WI38 (cell line): ENCODE data around the gene FNDC5.

Source experiments
- H3K4me3 ChIP-seq: 2 replicates; pipeline ENCODE4 v1.5.1; 2011; ENCODE audit warnings: low read depth, mild to moderate bottlenecking, control low read depth, low read length
- CTCF ChIP-seq: IDR thresholded peaks from 2 replicates; pipeline ENCODE4 v1.5.1; 2012; ENCODE audit warnings: low read depth, mild to moderate bottlenecking, control low read depth, low read length

Gene FNDC5

GRCh38 chr1:32891630-32892029 is 20.9 kb upstream of the FNDC5 start:
- TF ChIP-seq CTCF = no peak
- no peak overlapping the region for H3K4me3 ChIP-seq

GRCh38 chr1:32891241-32891570 is 20.5 kb upstream of the FNDC5 start:
- no peak for TF ChIP-seq CTCF
- H3K4me3 ChIP-seq = no peak overlapping the region

GRCh38 chr1:32890516-32891240 is 20.0 kb upstream of the FNDC5 start:
- no peak overlapping the region for H3K4me3 ChIP-seq
- TF ChIP-seq CTCF = no peak

- no peak overlapping the region for H3K4me3 ChIP-seq
- TF ChIP-seq CTCF = no peak
Measured at GRCh38 chr1:32889731-32890278, 19.1 kb upstream of the FNDC5 start.

- no peak for TF ChIP-seq CTCF
- no peak overlapping the region for H3K4me3 ChIP-seq
Measured at GRCh38 chr1:32888677-32889420, 18.1 kb upstream of the FNDC5 start.

- TF ChIP-seq CTCF = no peak
- H3K4me3 ChIP-seq = no peak overlapping the region
Measured at GRCh38 chr1:32888134-32888533, 17.4 kb upstream of the FNDC5 start.

- no peak overlapping the region for H3K4me3 ChIP-seq
- no peak for TF ChIP-seq CTCF
Measured at GRCh38 chr1:32887623-32888022, 16.9 kb upstream of the FNDC5 start.
